Measurements from ENCODE around the gene GALNT2. TPM values are rescaled to one million over a fixed set of nuclear protein-coding genes. Genes with fewer than 3 reads are reported as not detected.

Gene GALNT2
- total and polyA plus RNA-seq, 2 of the 13 experiments (the other 11 are each of a cell fraction or from before 2014, with no cell fraction given): 39.3 to 39.6 TPM

DNA sequence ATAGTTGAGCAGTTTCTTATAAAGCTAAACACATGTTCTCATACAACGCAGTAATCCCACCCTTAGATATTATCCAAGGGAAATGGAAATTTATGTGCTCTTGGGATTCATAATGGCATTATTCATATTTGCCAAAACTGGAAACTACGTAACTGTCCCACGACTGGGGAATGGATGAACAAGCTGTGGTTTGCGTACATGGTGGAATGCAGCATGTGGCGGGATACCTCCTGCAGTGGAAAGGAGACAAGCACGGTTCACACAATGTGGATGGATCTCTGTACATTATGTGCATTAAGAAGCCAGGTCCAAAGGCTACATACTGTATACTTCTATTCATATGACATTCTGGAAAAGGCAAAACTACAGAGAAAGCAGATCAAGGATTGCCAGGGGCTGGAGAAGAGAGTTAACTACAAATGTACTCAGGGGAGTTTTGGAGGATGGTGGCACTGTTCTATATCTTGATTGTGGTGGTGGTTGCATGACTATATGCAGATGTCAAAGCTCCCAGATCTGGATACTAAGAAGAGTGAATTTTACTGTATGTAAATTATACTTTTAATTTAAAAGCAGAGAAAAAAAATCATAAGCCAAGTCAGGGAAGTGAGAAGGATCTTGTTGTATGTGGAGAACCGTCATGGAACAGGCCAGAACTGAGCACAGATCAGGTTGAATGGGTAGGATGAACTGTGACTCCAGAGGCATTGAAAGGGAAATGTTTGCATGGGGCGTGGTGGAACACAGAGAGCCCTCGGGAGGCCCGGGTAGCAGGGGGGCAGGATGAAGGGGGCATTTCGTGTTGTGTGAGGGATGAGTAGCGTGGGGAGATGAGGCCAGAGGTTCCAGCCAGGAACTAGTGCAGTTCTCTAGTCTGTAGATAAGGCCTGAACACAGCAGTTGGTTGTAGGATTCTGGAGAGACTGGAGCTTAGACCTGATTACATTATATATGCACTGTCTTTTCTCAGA is 90.7 kb downstream of the GALNT2 start (continued):
- TF ChIP-seq RFX3 (CRISPR knock-in tag; IDR thresholded peaks at IDR 0.05) (no peak), ZNF33B (CRISPR knock-in tag; IDR thresholded peaks at IDR 0.05) (no peak), WIZ (CRISPR knock-in tag; IDR thresholded peaks at IDR 0.05) (no peak), ZNF138 (CRISPR knock-in tag; IDR thresholded peaks at IDR 0.05; ENCODE audit: low read depth) (no peak), ZNF263 (CRISPR knock-in tag; IDR thresholded peaks at IDR 0.05) (no peak), RARA (CRISPR knock-in tag; IDR thresholded peaks at IDR 0.05) (peak; percentile 56; the same call in 1 of the 2 replicates), SP140L (CRISPR knock-in tag; IDR thresholded peaks at IDR 0.05; ENCODE audit: borderline replicate concordance) (no peak), NCOA5 (CRISPR knock-in tag; IDR thresholded peaks at IDR 0.05) (no peak), ZNF572 (CRISPR knock-in tag; IDR thresholded peaks at IDR 0.05) (no peak), IKZF4 (CRISPR knock-in tag; IDR thresholded peaks at IDR 0.05; ENCODE audit: borderline replicate concordance, low read depth, not compliant biosample characterization) (no peak), U2AF2 (IDR thresholded peaks at IDR 0.05; ENCODE audit: low read depth, low read length) (no peak), ZNF839 (CRISPR knock-in tag; IDR thresholded peaks at IDR 0.05; ENCODE audit: borderline replicate concordance) (no peak), ZFP37 (CRISPR knock-in tag; IDR thresholded peaks at IDR 0.05; ENCODE audit: borderline replicate concordance) (no peak), MYNN (CRISPR knock-in tag; IDR thresholded peaks at IDR 0.05; ENCODE audit: low read depth) (no peak), TEAD3 (CRISPR knock-in tag; optimal IDR thresholded peaks at IDR 0.05; ENCODE audit: borderline replicate concordance) (peak; percentile 43), ARHGAP35 (CRISPR knock-in tag; IDR thresholded peaks at IDR 0.05; ENCODE audit: borderline replicate concordance) (no peak), MAF1 (CRISPR knock-in tag; IDR thresholded peaks at IDR 0.05; ENCODE audit: borderline replicate concordance) (no peak), MAZ (IDR thresholded peaks at IDR 0.05; ENCODE audit: borderline replicate concordance, low read depth, low read length) (no peak), MAZ (CRISPR knock-in tag; IDR thresholded peaks at IDR 0.05; ENCODE audit: low read depth) (no peak; the same call in 1 of the 2 replicates), MXD4 (CRISPR knock-in tag; IDR thresholded peaks at IDR 0.05) (no peak; the same call in 1 of the 2 replicates), NFKBIZ (CRISPR knock-in tag; IDR thresholded peaks at IDR 0.05) (no peak), GTF2F1 (IDR thresholded peaks at IDR 0.05; ENCODE audit: low read length) (no peak)
- TF ChIP-seq, protein P1, sequence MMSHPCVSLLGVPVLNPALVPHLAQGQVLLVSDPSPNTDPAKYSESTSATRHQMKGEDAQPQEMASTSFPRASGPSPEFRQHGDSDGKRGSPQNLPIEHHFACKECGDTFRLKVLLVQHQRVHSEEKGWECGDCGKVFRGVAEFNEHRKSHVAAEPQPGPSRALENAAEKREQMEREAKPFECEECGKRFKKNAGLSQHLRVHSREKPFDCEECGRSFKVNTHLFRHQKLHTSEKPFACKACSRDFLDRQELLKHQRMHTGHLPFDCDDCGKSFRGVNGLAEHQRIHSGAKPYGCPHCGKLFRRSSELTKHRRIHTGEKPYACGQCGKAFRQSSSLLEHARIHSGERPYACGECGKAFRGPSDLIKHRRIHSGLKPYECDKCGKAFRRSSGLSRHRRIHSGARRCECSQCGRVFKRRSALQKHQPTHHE (CRISPR knock-in tag; IDR thresholded peaks at IDR 0.05; ENCODE audit: borderline replicate concordance): no peak
- TF ChIP-seq, protein P2, sequence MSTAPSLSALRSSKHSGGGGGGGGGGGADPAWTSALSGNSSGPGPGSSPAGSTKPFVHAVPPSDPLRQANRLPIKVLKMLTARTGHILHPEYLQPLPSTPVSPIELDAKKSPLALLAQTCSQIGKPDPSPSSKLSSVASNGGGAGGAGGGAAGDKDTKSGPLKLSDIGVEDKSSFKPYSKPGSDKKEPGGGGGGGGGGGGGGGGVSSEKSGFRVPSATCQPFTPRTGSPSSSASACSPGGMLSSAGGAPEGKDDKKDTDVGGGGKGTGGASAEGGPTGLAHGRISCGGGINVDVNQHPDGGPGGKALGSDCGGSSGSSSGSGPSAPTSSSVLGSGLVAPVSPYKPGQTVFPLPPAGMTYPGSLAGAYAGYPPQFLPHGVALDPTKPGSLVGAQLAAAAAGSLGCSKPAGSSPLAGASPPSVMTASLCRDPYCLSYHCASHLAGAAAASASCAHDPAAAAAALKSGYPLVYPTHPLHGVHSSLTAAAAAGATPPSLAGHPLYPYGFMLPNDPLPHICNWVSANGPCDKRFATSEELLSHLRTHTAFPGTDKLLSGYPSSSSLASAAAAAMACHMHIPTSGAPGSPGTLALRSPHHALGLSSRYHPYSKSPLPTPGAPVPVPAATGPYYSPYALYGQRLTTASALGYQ (CRISPR knock-in tag; IDR thresholded peaks at IDR 0.05): no peak
- TF ChIP-seq, protein P3, sequence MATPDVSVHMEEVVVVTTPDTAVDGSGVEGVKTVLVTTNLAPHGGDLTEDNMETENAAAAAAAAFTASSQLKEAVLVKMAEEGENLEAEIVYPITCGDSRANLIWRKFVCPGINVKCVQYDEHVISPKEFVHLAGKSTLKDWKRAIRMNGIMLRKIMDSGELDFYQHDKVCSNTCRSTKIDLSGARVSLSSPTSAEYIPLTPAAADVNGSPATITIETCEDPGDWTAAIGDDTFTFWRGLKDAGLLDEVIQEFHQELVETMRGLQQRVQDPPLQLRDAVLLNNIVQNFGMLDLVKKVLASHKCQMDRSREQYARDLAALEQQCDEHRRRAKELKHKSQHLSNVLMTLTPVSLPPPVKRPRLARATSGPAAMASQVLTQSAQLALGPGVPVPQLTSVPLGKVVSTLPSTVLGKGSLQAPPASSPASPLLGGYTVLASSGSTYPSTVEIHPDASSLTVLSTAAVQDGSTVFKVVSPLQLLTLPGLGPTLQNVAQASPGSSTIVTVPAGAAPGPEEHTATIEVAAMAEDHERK (CRISPR knock-in tag; IDR thresholded peaks at IDR 0.05; ENCODE audit: low read depth): no peak
- TF ChIP-seq, protein P4, sequence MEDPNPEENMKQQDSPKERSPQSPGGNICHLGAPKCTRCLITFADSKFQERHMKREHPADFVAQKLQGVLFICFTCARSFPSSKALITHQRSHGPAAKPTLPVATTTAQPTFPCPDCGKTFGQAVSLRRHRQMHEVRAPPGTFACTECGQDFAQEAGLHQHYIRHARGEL (CRISPR knock-in tag; IDR thresholded peaks at IDR 0.05): no peak

All from HepG2 (cell line).